HEK293 (cell line): Measurements from ENCODE around the gene PCDHGB3.

Source experiments
- BCL11A ChIP-seq: fragments of 450-650 bp; formaldehyde crosslinking; IDR thresholded peaks from 2 replicates; pipeline ENCODE4 v1.5.1; 2016; ENCODE audit warnings: low read depth, missing biosample characterization, missing genetic modification characterization
- CTCF ChIP-seq: fragments of 450-650 bp; formaldehyde crosslinking; IDR thresholded peaks from 2 replicates; pipeline ENCODE4 v1.5.1; 2016; ENCODE audit warnings: missing biosample characterization, missing genetic modification characterization
- KLF7 ChIP-seq: fragments of 450-650 bp; formaldehyde crosslinking; IDR thresholded peaks from 2 replicates; pipeline ENCODE4 v1.5.1; 2016; ENCODE audit warnings: missing biosample characterization, missing genetic modification characterization, borderline replicate concordance
- OSR2 ChIP-seq: fragments of 450-650 bp; formaldehyde crosslinking; IDR thresholded peaks from 2 replicates; pipeline ENCODE4 v1.5.1; 2016; ENCODE audit warnings: missing biosample characterization, missing genetic modification characterization
- ZNF175 ChIP-seq: fragments of 450-650 bp; formaldehyde crosslinking; IDR thresholded peaks from 2 replicates; pipeline ENCODE4 v1.5.1; 2016; ENCODE audit warnings: missing biosample characterization, missing genetic modification characterization
- ZNF292 ChIP-seq: fragments of 450-650 bp; formaldehyde crosslinking; IDR thresholded peaks from 2 replicates; pipeline ENCODE4 v1.5.1; 2016; ENCODE audit warnings: low read depth, missing biosample characterization, missing genetic modification characterization, borderline replicate concordance
- ZNF311 ChIP-seq: fragments of 450-650 bp; formaldehyde crosslinking; IDR thresholded peaks from 2 replicates; pipeline ENCODE4 v1.5.1; 2017; ENCODE audit warnings: missing biosample characterization, missing genetic modification characterization, borderline replicate concordance
- ZNF416 ChIP-seq: fragments of 450-650 bp; formaldehyde crosslinking; IDR thresholded peaks from 2 replicates; pipeline ENCODE4 v1.5.1; 2016; ENCODE audit warnings: missing biosample characterization, missing genetic modification characterization
- ZNF549 ChIP-seq: fragments of 450-650 bp; IDR thresholded peaks from 2 replicates; pipeline ENCODE4 v1.5.1; 2018; ENCODE audit warnings: missing biosample characterization, missing genetic modification characterization, mild to moderate bottlenecking, inconsistent platforms, moderate library complexity
- ZSCAN30 ChIP-seq: fragments of 450-650 bp; IDR thresholded peaks from 2 replicates; pipeline ENCODE4 v1.5.1; 2018; ENCODE audit warnings: missing biosample characterization, mild to moderate bottlenecking, missing genetic modification characterization, moderate library complexity

- no peak for TF ChIP-seq BCL11A
- no peak for TF ChIP-seq OSR2 (tag by site-specific recombination)
- no peak for TF ChIP-seq CTCF
- no peak for TF ChIP-seq ZSCAN30 (tag by site-specific recombination)
- no peak for TF ChIP-seq ZNF549
- TF ChIP-seq KLF7 (tag by site-specific recombination), result no peak
- no peak for TF ChIP-seq ZNF416 (tag by site-specific recombination)
- no peak for TF ChIP-seq ZNF292 (tag by site-specific recombination)
- TF ChIP-seq ZNF311, result no peak
- TF ChIP-seq ZNF175, result no peak
These were observed 7.3 kb upstream of the PCDHGB3 start for GRCh38 chr5:141362719-141363118.
